GM12872 (cell line): Measurements from ENCODE around the gene ZNF185.

Experiments used
- TF ChIP-seq, protein P1 (sequence below): IDR thresholded peaks from 3 replicates; pipeline ENCODE4 v1.5.1; 2011; ENCODE audit warnings: low read depth, mild to moderate bottlenecking, low read length, moderate library complexity; ENCODE audit not compliant: insufficient read depth

Gene ZNF185

DNA sequence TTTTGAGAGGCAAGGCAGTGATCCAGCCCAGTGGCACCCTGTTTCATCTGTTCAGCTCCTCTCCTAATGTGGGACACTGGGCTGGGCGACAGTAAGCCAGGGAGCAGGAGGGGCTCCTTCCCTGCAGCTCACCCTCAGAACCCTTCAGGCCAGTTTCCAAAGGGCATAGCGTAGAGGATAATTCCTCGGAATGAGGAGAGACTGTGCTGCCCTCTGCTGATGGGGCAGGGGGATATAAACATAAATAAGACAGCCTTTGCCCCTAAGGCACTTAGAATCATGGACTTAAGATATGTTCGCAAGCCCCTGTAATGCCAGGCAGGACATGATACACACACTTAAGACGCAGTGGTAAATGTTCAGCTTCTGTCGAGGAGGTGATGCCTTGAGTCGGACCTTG is 27.9 kb upstream of the ZNF185 start:
- TF ChIP-seq, protein P1, sequence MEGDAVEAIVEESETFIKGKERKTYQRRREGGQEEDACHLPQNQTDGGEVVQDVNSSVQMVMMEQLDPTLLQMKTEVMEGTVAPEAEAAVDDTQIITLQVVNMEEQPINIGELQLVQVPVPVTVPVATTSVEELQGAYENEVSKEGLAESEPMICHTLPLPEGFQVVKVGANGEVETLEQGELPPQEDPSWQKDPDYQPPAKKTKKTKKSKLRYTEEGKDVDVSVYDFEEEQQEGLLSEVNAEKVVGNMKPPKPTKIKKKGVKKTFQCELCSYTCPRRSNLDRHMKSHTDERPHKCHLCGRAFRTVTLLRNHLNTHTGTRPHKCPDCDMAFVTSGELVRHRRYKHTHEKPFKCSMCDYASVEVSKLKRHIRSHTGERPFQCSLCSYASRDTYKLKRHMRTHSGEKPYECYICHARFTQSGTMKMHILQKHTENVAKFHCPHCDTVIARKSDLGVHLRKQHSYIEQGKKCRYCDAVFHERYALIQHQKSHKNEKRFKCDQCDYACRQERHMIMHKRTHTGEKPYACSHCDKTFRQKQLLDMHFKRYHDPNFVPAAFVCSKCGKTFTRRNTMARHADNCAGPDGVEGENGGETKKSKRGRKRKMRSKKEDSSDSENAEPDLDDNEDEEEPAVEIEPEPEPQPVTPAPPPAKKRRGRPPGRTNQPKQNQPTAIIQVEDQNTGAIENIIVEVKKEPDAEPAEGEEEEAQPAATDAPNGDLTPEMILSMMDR, result no peak

DNA sequence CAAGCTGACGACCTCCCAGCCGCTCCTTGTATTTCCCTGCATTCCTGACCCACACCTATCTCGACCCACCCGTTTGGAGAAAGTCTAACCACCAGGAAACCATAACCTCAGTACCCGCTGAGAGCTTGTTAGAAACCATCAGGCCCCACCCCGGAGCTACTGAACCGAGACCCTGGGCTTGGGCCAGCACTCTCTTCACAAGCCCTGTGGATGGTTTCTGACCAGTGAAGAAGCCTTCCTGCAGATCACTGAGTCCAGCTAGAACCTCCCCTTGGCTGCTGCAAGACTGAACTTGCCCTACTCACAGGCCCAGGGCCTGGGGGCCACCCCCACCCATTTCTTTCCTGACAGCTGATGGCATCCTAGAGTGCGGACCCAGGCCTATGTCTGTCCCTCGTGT is 26.6 kb upstream of the ZNF185 start:
- TF ChIP-seq, protein P1, result no peak

DNA sequence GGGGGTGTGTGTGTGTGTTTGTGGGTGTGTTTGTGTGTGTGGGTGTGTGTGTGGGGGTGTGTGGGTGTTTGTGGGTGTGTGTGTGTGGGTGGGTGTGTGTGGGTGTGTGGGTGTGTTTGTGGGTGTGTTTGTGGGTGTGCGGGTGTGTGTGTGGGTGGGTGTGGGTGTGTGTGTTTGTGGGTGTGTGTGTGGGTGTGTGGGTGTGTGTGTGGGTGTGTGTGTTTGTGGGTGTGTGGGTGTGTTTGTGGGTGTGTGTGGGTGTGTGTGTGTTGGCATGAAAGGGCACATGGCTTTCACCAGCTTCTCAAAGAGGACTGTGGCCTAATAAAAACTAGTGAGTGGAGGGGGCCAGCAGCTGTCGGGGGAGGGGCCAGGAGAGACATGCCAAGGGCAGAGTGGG is 25.3 kb upstream of the ZNF185 start:
- TF ChIP-seq, protein P1, result no peak

DNA sequence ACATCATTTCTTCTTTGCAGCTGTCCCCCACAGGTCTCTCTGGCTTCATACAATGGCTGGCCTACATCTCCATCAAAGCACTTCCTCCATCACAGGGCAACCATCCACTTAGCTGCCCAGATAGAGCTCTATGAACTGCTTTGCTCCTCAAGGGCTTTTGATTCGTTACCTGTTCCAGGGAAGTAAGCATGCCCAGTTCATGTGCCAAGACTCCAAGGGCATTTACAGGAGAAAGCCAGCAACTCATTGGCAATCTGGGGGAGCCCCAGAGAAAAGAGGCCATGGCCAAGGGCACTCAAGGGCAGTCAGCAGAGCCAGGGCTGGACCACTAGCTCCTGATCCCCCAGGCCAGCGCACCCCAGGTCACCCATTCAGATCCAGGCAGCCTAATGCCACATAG is 24.5 kb upstream of the ZNF185 start:
- TF ChIP-seq, protein P1, result no peak

DNA sequence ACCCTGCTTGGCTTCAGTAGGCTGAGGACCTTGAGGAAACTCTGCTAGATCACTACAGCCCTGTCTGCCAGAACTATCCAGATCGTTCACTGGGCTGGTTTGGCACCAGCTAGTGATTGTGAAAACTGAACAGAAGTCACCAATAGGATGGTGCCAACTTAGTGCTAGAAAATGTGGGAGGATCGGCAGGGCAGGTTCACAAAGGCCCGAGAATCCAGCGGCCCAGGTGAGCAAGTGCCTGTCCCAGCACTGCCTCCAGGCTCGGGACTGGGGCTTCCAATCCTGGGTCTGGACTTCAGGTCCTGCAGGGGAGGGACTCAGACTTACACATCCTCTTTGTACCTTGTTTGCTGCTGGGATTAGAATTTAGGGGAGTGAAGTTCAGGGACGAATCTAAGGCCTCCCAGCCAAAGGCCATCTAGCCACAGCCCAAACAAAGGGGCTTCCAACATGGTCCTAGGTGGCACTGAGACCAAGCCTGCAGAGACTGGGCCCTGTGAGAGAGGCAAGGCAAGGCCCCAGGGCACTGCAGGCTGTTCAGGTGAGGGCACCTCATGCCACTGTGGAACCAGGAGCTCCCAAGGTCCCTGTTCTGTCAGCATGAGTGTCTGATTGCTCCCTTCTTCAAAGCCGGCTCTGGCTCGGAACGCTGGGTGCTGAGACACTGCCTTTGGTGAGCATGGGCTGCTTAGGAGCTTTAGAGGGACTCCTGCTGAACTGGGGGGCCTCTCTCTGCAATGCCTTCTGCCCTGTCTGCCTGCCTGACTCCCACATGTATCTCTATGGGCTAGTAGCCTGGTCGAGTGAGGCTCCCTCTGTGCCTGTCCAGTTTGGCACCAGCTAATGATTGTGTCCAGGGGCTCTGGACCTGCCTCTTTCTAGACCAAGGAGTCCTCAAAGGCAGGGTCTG is 20.7 kb upstream of the ZNF185 start:
- TF ChIP-seq, protein P1, result no peak

DNA sequence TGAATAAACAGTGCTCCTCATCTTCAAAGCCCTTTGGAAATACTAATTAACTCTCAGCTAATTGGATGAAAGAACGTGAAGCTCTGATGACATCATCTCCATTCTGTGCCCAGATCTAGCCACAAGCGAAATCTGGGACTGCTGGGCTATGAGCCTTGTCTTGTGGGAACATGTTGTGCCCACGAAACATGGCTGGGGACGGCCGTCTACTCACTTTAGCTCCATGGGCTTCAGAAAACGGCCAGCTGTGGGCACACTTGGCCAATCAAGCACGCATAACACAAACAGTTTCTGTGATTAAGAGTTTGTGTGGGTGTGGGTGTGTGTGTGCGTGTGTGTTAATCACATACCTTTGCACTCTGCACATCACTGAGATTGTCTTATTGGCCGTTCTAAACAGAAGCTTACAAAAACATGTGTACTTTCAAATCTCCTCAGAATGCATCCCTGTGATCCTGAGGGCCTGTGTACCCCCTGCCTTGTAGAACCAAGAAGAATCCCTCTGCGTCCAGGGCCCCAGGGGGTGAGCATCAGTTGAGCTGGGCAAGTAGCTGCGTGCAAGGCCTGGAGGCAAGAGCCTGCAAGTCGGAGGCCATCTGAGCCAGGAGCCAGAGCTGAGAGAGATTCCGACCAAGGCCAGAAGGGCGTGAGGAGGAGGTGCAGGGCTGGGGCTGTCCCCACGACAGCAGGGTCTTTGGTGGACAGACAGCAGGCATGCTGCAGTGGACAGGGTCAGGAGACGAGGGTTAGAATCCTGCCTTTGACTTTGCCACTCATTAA is 18.7 kb upstream of the ZNF185 start:
- TF ChIP-seq, protein P1, result no peak

DNA sequence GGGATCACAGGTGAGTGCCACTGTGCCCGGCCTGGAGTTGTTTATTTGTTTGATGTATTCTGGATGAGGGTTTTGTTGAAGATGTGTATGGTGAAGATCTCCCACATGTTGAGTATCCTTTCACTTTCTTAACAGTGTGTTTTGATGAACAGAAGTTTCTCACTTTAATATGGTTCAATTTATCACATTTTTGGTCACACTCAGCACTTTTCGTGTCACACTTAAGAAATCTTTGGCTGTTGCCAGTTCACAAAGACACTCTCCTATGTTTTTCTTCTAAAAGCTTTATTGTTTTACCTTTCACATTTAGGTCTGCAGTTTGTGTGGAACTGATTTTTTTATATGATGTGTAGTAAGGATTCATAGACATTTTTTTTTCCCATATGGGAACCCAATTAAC is 16.6 kb upstream of the ZNF185 start:
- TF ChIP-seq, protein P1, result no peak
